Astrocyte of the hippocampus (primary cell): ENCODE measurements around the gene KRTAP10-1.

Experiments used
- DNase-seq: peaks from one replicate; pipeline ENCODE4 v3.0.0; 2011; ENCODE audit warnings: low read depth, low spot score

KRTAP10-1 gene

DNA sequence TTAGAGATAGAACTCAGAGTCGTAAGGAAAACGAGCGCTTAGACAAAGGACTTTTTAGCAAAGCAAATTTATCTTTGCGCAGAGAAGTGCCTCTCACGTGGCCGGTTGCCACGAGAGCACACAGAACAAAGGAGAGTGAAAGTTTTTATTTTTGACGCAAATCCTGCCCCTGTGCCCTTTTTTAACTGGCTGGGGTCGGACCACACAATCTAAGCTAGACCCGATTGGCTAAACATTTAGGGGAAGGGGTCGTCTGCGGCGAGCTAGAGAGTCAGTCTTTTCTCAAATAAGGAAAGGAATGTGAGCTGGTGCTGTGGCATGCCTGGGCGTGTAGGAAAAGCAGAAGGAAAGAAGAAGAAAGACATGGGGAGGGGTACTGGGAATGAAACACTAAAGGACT, 8.9 kb upstream of the KRTAP10-1 start:
- DNase-seq, result peak; percentile 23

DNA sequence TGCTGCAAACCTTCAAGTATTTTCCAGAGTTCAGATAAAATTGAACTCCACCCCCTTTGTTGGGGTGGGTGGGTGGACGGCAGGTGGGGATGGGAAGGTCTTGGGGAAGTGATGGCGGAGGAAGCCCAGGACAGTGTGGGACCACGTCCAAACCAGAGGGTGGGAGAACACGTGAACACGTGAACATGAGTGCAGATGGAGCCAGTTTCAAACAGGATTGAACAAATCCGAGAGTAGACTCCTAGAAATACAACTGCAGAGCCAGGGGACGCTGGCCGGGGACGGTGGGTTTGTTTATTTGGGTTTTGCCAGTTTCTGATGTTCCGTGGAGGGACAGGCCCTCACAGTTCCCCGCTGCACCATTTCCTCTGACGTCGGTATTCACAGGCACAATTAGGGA, 8.4 kb upstream of the KRTAP10-1 start:
- DNase-seq, result no peak

DNA sequence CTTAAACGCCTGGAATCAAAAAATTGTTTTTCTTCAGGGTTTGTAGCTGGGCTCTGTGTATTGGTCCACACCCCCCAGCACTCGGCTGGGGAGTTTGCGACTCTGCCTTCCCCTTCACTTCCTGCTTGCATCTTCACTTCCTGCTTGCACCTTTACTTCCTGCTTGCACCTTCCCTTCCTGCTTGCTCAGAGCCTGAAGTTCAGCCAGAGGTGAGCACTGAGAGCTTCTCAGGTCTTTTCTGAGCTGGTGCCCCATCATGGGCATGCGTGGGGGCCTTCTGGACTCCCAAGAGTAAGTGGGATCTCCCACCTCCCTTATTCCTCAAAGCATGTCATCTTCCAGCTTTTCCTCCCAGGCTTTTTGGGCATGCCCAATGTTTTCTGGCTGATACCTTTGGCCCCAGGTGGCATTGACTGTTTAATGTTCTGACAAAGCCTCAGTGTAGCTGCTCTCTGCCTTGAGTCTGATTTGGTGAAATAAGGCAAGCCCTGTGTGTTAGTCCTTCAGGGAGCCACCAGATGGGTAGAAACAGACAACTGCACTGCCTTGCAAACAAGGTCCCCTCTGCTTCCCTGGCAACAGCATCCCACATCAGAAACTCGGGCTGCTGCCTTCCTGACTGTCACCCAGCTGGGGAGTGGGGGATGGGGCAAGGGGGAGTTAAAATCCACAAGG, 7.8 kb upstream of the KRTAP10-1 start:
- no peak for DNase-seq

DNA sequence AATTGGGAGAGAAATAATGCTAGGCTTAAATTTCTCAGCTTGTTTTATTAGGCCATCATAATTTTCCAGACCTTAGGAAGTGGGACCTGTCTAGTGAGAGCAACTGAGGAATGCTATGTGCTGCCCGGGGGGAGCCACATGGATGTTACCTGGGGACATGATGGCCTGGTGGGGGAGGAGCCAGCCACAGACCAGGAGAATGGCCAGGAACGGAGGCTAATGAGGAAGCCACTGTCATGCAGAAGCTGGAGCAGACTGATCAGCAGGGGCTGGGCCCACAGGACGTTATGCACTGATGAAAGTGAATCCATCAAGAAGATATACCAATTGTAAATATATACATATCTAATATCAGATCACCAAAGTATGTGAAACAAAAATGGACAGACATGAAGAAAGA, 4.6 kb upstream of the KRTAP10-1 start:
- no peak for DNase-seq

DNA sequence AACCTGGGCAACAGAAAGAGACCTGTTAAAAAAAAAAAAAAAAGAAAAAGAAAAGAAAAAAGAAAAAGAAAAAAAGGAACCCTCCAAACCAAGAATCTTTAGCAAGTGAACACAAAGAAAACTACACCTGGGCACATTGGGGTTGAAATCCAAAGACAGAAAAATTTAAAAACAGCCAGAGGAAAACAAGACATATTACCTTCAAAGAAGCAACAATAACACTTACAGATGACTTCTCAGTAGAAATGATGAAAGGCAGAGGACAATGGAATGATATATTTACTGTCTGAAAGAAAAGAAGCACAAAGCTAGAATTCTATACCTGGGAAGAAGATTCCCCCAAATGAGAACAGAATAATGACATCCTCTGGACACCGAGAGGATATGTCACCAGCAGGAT, 2.7 kb upstream of the KRTAP10-1 start:
- no peak for DNase-seq

DNA sequence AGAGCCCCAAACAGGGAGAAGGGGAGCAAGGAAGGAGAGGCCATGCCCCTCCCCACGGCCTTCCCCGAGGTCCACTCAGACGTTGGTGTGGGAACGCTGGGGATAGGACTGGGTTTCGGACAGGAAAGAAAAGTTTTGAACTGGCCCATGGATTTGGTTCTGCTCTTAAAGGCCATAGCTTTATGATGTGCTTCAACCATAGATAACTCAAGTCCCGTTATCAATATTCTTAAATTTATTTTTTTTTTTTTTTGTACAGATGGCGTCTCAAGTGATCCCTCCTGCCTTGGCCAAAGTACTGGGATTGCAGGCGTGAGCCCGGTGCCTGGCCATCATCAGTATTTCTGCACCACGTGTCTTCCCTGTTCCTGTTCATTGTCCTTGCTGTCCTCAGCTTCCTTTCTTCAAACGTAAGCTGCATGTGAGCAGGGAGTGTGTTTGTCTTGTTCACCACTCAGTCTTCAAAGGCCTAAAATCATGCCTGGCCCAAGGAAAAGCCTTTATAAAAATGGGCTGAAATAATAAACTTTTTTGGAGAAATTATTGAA, 820 bp upstream of the KRTAP10-1 start:
- DNase-seq, result no peak

DNA sequence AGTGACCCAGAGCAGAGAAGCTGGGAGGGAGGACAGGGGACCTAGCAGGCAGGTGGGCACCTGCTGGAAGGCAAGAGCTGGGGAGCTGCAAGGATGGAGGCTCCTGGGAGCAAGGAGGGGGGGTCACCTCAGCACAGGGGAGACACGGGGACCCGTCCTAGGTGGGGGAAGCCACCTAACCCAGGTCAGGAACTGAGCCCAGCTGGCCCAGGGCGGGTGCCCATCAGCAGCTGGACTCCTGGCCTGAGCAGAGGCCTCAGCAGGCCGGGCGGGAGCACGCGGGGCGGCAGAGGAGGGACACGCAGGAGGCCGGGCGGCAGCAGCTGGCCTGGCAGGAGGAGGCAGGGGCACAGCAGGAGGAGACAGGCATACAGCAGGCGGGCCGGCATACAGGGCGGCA, 949 bp downstream of the KRTAP10-1 start:
- no peak for DNase-seq

DNA sequence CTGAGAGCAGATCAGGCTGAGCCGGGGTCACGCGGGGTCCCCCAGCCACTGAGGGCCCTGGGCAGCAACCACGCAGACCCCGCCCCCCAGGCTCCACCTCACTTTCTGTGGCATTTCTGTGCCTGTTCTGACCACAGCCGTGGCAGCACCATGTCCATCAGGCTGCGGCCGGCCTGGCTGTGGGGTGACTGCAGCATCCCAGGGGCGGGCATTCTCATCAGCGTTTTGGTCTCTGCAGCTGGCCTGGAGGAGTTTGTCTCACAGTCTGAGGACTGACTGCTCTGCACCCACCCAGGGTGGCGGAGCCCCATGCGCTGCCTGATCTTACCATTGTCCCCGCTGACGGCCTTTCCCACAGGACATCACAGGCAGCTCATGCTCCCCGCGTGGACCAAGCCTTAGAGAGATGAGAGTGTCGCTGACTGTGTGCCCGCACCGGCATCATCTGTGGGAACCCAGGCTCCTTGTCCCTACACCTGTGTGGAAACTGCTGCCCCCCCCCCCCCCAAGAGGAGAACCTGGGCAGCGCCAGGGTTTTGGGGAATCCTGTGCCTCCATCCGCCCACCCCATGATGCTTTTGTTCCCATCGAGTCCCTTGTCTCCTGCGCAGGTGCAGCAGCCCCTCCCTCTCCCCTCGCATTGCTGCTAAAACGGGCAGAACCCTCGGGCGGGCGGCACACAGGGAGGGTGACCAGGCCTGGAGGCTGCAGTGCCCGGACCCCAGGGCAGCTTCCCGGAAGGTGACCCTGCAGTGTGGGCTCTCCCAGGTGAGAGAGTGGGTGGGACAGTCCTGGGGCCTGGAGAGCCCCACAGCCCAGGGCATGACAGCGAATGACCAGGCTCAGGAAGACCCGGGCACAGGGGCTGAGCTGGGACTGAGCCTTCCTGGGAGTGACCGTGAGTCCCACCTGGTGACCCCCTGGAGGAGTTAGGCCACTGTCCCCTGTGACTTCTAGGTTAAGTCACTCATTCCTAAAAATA, 1.8 kb downstream of the KRTAP10-1 start:
- DNase-seq, result no peak

DNA sequence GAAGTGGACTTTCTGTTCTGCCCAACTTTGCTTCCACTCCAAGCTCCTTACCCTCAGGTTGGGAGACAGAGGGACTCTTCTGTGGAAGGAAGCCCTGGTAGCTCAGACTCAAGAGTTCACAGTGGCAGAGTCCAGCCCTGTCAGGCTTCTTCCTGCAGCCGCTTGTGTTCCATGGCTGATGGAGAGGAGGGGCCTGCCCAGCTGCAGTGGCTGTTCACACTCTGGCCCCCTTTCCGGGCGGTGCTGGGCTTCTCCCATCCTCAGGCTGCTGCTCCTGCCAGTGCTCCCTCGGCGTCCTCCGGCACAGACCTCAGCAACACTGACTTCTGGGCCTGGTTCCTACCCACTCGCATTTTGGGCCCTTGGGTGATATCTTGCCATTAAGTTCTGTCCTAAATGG, 4.0 kb downstream of the KRTAP10-1 start:
- no peak for DNase-seq

DNA sequence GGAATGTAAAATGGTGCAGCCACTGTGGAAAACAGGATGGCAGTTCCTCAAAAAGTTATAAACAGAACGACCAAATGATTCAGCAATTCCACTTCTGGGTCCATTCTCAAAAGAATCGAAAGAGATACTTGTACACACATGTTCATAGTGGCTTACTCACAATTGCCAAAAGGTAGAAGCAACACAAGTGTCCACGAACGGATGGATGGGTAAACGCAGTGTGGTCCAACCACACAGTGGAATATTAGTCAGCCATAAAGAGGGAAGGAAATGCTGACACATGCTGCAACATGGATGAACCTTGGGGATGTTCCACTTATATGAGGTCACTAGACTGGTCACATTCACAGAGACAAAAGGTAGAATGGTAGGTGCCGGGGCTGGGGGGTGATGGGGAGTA, 5.3 kb downstream of the KRTAP10-1 start:
- no peak for DNase-seq

DNA sequence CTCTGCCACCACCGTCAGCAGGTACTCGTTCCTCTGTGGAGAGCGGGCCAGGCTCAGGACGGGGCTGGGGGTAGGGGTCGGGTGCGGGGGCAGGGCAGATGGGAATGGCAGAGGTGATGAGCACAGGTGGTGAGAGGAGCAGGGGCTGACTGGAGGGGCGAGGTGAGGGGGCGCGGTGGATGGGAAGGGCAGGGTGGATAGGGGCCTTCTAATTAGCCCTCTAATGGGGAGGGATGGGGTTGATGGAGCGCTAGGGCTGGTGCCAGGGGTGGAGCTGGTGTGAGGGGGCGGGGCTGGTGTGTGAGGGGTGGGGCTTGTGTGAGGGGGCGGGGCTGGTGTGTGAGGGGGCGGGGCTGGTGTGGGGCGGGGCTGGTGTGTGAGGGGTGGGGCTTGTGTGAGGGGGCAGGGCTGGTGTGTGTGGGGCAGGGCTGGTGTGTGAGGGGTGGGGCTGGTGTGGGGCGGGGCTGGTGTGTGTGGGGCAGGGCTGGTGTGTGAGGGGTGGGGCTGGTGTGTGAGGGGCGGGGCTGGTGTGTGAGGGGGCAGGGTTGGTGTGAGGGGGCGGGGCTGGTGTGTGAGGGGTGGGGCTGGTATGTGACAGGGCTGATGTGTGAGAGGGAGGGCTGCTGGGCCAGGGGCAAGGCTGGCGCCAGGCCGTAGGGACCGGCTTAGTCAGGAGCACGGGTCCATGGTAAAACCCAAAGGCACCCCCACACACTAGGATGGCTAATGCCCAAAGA, 5.9 kb downstream of the KRTAP10-1 start:
- no peak for DNase-seq

DNA sequence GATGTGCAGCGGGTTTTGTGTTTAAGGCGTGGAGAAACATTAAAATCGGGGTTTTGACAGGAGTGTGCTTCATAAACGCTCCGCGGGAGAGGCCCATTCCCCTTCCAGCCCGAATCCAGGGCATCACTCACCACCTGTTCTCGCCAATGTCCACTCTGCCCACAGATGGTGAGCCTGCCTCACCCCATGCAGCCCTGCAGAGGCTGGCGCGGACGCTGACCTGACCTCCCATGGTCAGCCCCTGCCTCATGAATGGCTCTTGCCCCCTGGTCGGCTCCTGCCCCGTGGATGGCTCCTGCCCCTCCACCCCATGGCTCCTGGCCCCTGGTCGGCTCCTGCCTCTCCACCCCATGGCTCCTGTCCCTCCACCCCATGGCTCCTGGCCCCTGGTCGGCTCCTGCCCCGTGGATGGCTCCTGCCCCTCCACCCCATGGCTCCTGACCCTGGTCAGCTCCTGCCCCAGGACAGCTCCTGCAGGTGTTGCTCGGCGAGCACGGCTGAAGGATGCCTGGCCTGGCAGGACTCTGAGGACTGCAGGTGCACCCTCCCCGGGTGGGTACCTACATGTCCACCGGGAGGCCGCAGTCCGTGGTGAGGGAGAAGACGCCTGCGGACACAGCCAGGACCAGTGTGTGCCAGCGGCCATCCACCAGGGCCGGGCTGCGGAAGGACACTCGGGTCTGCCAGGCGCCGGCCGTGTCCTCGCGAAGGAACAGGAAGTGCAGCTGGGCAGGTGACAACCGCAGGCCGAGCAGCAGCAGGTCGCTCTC, 6.7 kb downstream of the KRTAP10-1 start:
- no peak for DNase-seq

DNA sequence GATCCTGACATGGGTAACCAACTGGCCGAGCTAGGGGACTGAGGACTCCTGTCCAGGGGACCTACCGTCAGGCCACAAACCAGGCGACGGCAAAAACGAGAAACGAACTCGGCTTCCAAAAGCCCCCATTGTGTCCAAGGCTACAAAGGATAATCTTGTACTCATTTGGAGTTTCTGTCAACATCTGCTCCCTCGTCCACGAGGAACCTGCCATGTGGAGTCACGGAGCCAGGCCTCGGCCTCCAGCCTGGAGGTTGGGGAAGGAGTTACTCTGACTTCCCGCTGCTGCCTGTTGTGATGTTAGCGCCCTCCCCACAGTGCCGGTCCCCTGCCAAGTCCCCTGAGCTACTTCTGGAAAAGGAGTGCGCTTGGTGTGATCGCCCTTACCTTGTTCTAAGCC, 7.3 kb downstream of the KRTAP10-1 start:
- DNase-seq, result no peak

DNA sequence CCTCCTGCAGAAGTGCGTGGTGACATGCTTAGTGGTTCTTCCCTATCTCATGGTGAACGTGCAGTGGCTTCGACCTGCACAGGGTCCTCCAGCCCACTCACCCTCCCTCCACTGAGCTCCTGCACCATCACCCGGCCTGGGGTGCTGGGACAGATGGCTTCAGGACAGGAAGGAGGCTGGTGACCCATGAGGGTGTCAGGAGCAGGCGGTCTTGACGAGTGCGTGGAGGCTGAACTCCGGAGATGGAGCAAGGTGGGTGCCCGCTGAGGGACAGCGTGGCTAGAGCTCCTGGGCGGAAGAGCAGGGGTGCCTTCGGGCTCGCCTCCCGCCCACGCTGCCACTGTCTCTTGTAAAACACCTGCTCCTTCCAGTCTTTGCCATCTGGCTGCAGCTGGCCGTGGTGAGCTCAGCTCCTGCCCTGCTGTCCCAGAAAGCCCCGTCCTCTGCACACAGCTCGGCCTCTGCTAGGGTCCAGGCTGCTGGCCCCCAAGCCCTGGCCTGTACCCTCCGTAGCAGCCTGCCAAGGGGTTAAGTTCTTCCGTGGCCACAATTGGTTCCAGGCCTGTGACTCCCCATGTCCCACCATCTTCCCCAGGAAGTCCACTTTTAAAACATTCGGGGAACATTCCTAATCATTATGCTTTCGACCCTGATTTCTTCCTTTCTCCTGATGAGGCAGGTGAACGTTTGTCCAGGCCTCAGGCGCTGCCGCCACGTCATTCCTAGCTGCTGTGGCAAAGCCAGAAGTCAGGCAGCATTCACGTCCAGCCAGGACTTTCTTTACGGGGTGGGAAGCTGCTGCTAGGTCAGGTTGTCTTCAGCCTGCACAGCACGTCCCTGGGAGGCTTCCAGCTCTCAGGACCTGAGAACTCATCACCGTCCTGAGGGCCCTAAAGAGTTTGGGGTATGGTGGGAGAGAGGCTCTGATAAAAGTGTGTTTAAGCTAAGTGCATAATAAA, 8.1 kb downstream of the KRTAP10-1 start:
- DNase-seq, result no peak

DNA sequence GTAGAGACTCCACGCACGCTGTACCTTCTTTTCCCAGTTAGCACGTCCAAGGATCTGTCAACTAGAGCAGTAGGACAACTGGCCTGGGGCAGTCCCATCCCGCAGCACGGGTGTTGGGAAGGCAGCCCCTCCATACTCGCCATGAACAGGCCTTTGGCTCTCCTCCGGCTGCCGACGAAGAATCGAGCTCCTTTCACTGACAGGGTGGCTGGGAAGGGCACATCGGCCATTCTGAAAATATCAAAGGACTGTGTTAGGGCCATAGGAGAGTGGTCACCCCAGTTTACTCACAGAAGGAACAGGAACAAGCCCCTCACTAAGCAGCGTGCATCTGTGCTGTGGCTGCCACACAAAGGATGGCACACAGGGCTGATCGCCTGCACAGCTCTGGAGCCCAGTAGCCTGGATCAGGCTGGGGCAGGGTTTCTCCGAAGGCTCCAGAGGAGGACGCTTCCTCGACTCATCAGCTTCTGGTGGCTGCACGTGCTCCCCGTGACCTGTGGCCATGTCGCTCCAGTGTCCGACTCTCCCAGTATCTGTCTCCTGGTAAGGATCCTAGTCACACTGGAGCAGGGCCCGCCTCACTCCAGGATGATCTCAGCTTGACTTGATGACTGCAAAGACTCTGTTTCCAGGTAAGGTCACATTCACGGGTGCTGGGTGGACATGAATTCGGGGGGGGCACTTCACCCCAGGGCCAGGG, 8.9 kb downstream of the KRTAP10-1 start:
- no peak for DNase-seq

DNA sequence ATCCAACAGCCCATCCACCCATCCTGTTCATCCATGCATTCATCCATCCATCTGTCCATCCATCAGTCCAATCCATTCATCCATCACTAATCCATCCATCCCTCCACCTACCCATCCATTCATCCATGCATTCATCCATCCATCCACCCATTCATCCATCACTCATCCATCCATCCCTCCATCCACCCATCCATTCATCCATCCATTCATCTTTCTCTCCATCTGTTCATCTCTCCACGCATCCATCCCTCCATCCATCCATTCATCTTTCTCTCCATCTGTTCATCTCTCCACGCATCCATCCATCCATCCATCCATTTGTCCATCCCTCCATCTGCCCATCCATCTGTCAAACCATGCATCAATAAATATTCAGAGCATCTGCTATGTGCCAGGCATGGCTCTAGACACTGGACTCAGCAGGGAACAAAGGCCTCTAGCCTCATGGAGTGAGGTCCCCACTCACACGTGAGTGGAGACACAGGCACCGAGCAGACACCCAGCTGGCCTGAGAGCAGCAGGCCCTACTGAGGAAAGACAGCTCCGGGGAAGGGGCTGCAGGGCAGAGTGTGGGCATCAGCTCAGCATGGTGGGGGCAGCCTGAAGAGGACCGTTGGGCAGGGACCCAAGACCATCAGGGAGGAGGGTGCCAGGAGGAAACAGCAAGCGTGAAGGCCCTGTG, 9.6 kb downstream of the KRTAP10-1 start:
- DNase-seq, result no peak

DNA sequence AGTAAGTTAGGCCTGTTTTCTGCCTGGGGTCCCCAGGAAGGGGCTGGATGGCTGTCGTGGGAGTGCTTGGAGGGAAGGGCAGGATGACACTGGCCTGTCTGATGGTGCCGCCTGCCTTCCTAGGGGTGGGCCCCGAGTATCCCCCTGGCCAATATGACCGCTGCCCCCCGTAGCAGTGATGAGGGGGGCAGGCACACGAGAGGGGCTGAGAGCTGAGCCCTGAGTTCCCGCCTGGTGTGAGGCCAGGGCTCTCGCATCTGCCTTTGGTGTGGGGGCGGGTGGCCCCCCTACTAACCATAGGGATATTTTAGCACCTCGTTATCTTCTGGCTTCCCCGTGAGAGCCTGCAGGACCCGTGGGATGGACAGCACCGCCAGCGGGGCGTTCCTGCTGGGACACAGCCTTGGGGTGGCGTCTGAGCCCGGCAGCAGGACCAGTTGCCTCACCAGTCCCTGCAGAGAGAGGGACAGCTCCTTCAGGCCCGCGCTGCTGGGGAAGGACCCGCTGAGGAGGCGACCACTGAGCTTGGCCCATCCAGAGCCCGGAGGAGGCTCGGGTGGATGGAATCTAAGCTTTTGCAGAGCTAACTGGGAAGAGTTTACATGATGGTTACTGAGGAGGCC, 10.4 kb downstream of the KRTAP10-1 start:
- no peak for DNase-seq

DNA sequence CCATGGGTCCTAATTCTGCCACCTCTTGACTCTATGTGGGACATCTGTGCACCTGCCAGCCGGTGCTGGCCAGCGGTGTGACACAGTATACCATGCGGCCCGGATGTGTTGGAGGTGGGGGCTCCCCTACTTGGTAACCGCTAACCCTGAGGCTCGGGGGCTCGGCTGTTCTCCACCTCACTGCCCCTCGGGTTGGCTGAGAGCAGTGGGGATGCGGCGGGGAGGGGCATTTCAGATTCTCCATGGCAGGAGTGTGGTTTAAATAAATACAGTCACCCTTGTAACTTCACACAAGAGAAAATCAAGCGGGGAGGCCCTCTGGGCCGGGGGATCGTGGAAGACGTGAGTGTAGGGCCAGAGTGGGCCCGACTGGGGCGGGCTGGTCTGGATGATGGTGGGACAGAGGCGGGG, 11.0 kb downstream of the KRTAP10-1 start:
- DNase-seq, result no peak

DNA sequence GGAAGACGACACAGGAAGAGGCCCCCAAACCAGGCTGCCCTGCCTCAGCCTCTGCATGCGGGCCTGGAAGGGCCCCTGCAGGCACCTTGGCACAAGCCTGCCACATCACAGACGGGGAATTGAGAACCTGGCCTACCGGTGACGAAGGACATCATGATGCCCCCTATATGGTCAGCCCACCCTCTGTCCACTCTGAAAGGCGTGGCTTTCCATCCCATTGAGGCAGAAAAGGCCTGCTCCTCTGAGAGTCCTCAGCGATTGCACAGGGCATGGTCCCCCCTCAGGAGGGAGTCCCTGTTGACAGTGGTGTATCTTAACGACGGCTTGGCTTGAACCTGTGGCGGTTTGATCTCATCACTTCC, 11.4 kb downstream of the KRTAP10-1 start:
- DNase-seq, result no peak
